Body of pancreas (tissue), 4 donors: ENCODE data around the gene RETREG1.
A peak's percentile ranks its signal among the peaks of the same experiment; 100 is the strongest.

Experiments
- CTCF ChIP-seq, 7 experiments: fragments of 450-650 bp in 4 of 7; fragments of 200-600 bp in 3 of 7; sonication (generic) in 3 of 7; IDR thresholded peaks; one replicate each; pipeline ENCODE4 v1.5.1; 2016 to 2019; ENCODE audit warnings: antibody characterized with exemption in 7 of 7
- POLR2A ChIP-seq, 3 donors: fragments of 450-650 bp; IDR thresholded peaks; one replicate each; pipeline ENCODE4 v1.6.1; 2016; ENCODE audit warnings: antibody characterized with exemption in 3 of 3, mild to moderate bottlenecking in 2 of 3

- peak in 3 of 7 experiments; percentile 12 to 40 (median 34) for TF ChIP-seq CTCF (IDR thresholded peaks at IDR 0.05)
- TF ChIP-seq POLR2A (IDR thresholded peaks at IDR 0.05), result no peak
Measured at GRCh38 chr5:16453609-16454008, 163.2 kb downstream of the RETREG1 start.
